Osteoblast (primary cell): ENCODE data around the gene SLC9A5. TPM values are rescaled to one million over a fixed set of nuclear protein-coding genes. Genes with fewer than 3 reads are reported as not detected.

Experiments used
- DNase-seq: peaks from one replicate; pipeline ENCODE4 v3.0.0; 2011; ENCODE audit warnings: low spot score, mixed read lengths; ENCODE audit not compliant: insufficient read length; ENCODE audit errors: missing footprints
- H2AFZ ChIP-seq: 2 replicates; pipeline ENCODE4 v1.6.0; 2011; ENCODE audit warnings: mild to moderate bottlenecking, low read length
- H3K27ac ChIP-seq: 2 replicates; pipeline ENCODE4 v1.5.1; 2011; ENCODE audit warnings: mild to moderate bottlenecking, low read depth, low read length, moderate library complexity
- H3K27me3 ChIP-seq: 2 replicates; pipeline ENCODE4 v1.6.0; 2012; ENCODE audit warnings: mild to moderate bottlenecking, control low read depth, inconsistent platforms, low read length, moderate library complexity; ENCODE audit not compliant: insufficient read depth
- H3K36me3 ChIP-seq: 2 replicates; pipeline ENCODE4 v1.5.1; 2011; ENCODE audit warnings: mild to moderate bottlenecking, low read length, control low read depth, moderate library complexity; ENCODE audit not compliant: insufficient read depth
- H3K4me1 ChIP-seq: 2 replicates; pipeline ENCODE4 v1.5.1; 2011; ENCODE audit warnings: mild to moderate bottlenecking, low read length, control low read depth, moderate library complexity; ENCODE audit not compliant: insufficient read depth
- H3K4me2 ChIP-seq: 2 replicates; pipeline ENCODE4 v1.6.0; 2011; ENCODE audit warnings: mild to moderate bottlenecking, low read length; ENCODE audit not compliant: insufficient read depth
- H3K4me3 ChIP-seq: fragments of 200-600 bp; sonication (generic); 3 replicates; pipeline ENCODE4 v1.5.1; 2012; ENCODE audit warnings: mild to moderate bottlenecking, low read length, inconsistent platforms; ENCODE audit not compliant: insufficient read depth
- H3K79me2 ChIP-seq: 2 replicates; pipeline ENCODE4 v1.6.0; 2012; ENCODE audit warnings: mild to moderate bottlenecking, low read length, control low read depth, inconsistent platforms; ENCODE audit not compliant: insufficient read depth
- H3K9me3 ChIP-seq: 2 replicates; pipeline ENCODE4 v1.5.1; 2011; ENCODE audit warnings: low read depth, low read length, control low read depth
- H4K20me1 ChIP-seq: 2 replicates; pipeline ENCODE4 v1.6.0; 2012; ENCODE audit warnings: mild to moderate bottlenecking, low read length, control low read depth; ENCODE audit not compliant: insufficient read depth
- CTCF ChIP-seq: IDR thresholded peaks from 2 replicates; pipeline ENCODE4 v1.5.1; 2011; ENCODE audit warnings: mild to moderate bottlenecking, low read depth, low read length, moderate library complexity; ENCODE audit errors: extremely low read depth
- total RNA-seq: library from RNA; depleted of rRNA; stranded (reverse); fragments of >200 nt; gene quantifications from 2 replicates; pipeline ENCODE4 v1.2.3, GENCODE V29; 2012

The SLC9A5 gene
- total RNA-seq, 1 donor: 3.6 TPM

- Histone ChIP-seq H3K4me1 (peaks cover 8% of the 10 kb centered on the region), H3K27me3 (no peaks in the 10 kb centered on the region), H3K27ac (no peak overlapping the region), H3K79me2 (peaks cover 2% of the 10 kb centered on the region), H3K4me2 (no peak overlapping the region), H2AFZ (no peak overlapping the region), H3K4me3 (no peak overlapping the region), H4K20me1 (no peaks in the 10 kb centered on the region), H3K9me3 (no peaks in the 10 kb centered on the region), H3K36me3 (peaks cover 34% of the 10 kb centered on the region)
- DNase-seq: peak; percentile 95
- TF ChIP-seq CTCF: peak; percentile 51
Observed at GRCh38 chr16:67284699-67285646, 36.2 kb downstream of the SLC9A5 start.

- Histone ChIP-seq H2AFZ (no peak overlapping the region), H3K27me3 (no peaks in the 10 kb centered on the region), H3K4me1 (peaks cover 6% of the 10 kb centered on the region), H3K4me2 (no peak overlapping the region), H3K79me2 (no peaks in the 10 kb centered on the region), H3K27ac (no peak overlapping the region), H4K20me1 (no peaks in the 10 kb centered on the region), H3K4me3 (no peak overlapping the region), H3K9me3 (no peaks in the 10 kb centered on the region), H3K36me3 (peaks cover 29% of the 10 kb centered on the region)
- DNase-seq: peak; percentile 71
- TF ChIP-seq CTCF: no peak
Observed at GRCh38 chr16:67286441-67287235, 37.9 kb downstream of the SLC9A5 start.

GRCh38 chr16:67287960-67288359 is 39.2 kb downstream of the SLC9A5 start:
- H3K9me3 ChIP-seq: no peaks in the 10 kb centered on the region
- H2AFZ ChIP-seq: no peak overlapping the region
- DNase-seq: peak; percentile 57
- peaks cover 17% of the 10 kb centered on the region for H3K36me3 ChIP-seq
- no peaks in the 10 kb centered on the region for H3K79me2 ChIP-seq
- no peak overlapping the region for H3K4me3 ChIP-seq
- H4K20me1 ChIP-seq: no peaks in the 10 kb centered on the region
- H3K27me3 ChIP-seq: no peaks in the 10 kb centered on the region
- no peak for TF ChIP-seq CTCF
- H3K4me1 ChIP-seq: peaks cover 6% of the 10 kb centered on the region
- H3K27ac ChIP-seq: no peak overlapping the region
- no peak overlapping the region for H3K4me2 ChIP-seq

GRCh38 chr16:67291461-67291860 is 42.7 kb downstream of the SLC9A5 start:
- H4K20me1 ChIP-seq: no peaks in the 10 kb centered on the region
- no peaks in the 10 kb centered on the region for H3K27me3 ChIP-seq
- peak; percentile 58 for DNase-seq
- H3K4me1 ChIP-seq: peaks cover 6% of the 10 kb centered on the region
- no peaks in the 10 kb centered on the region for H3K9me3 ChIP-seq
- no peaks in the 10 kb centered on the region for H3K79me2 ChIP-seq
- H3K4me2 ChIP-seq: no peak overlapping the region
- no peak overlapping the region for H2AFZ ChIP-seq
- TF ChIP-seq CTCF: no peak
- no peak overlapping the region for H3K27ac ChIP-seq
- H3K36me3 ChIP-seq: peaks cover 8% of the 10 kb centered on the region
- H3K4me3 ChIP-seq: no peak overlapping the region
